ENCODE measurements around the gene SLC1A2. TPM values are rescaled to one million over a fixed set of nuclear protein-coding genes. Genes with fewer than 3 reads are reported as not detected.

Gene SLC1A2
- total RNA-seq, 1 donor from 2014 or later = 1.9 TPM

GRCh38 chr11:35360055-35360530, 59.3 kb downstream of the SLC1A2 start:
- Mint-ChIP-seq H3K36me3 (no peaks in the 10 kb centered on the region), H3K9me3 (no peaks in the 10 kb centered on the region), H3K4me3 (no peak overlapping the region), H3K4me1 (peaks cover 4% of the 10 kb centered on the region), H3K27ac (no peak overlapping the region), H3K27me3 (ENCODE audit: low read depth) (peaks cover 3% of the 10 kb centered on the region)
- no peak for DNase-seq (ENCODE audit: low spot score in 2 of 2, unreplicated experiment in 2 of 2)
- no peak for TF ChIP-seq CTCF (IDR thresholded peaks at IDR 0.05; ENCODE audit: unreplicated experiment)

GRCh38 chr11:35359321-35360054, 59.9 kb downstream of the SLC1A2 start:
- H3K27me3 Mint-ChIP-seq (ENCODE audit: low read depth) = peaks cover 3% of the 10 kb centered on the region
- no peak overlapping the region for H3K4me3 Mint-ChIP-seq
- peaks cover 4% of the 10 kb centered on the region for H3K4me1 Mint-ChIP-seq
- DNase-seq (ENCODE audit: low spot score in 2 of 2, unreplicated experiment in 2 of 2) = no peak
- H3K36me3 Mint-ChIP-seq = no peaks in the 10 kb centered on the region
- H3K27ac Mint-ChIP-seq = no peak overlapping the region
- no peaks in the 10 kb centered on the region for H3K9me3 Mint-ChIP-seq
- no peak for TF ChIP-seq CTCF (IDR thresholded peaks at IDR 0.05; ENCODE audit: unreplicated experiment)

GRCh38 chr11:35358391-35358790, 61.0 kb downstream of the SLC1A2 start:
- no peaks in the 10 kb centered on the region for H3K9me3 Mint-ChIP-seq
- TF ChIP-seq CTCF (IDR thresholded peaks at IDR 0.05; ENCODE audit: unreplicated experiment) = no peak
- H3K27ac Mint-ChIP-seq = no peak overlapping the region
- no peaks in the 10 kb centered on the region for H3K36me3 Mint-ChIP-seq
- peaks cover 4% of the 10 kb centered on the region for H3K4me1 Mint-ChIP-seq
- H3K4me3 Mint-ChIP-seq = no peak overlapping the region
- no peak for DNase-seq (ENCODE audit: low spot score in 2 of 2, unreplicated experiment in 2 of 2)
- no peaks in the 10 kb centered on the region for H3K27me3 Mint-ChIP-seq (ENCODE audit: low read depth)

- DNase-seq (ENCODE audit: low spot score in 2 of 2, unreplicated experiment in 2 of 2) = no peak
- H3K4me3 Mint-ChIP-seq = no peak overlapping the region
- H3K27ac Mint-ChIP-seq = no peak overlapping the region
- no peaks in the 10 kb centered on the region for H3K27me3 Mint-ChIP-seq (ENCODE audit: low read depth)
- H3K9me3 Mint-ChIP-seq = no peaks in the 10 kb centered on the region
- peaks cover 4% of the 10 kb centered on the region for H3K4me1 Mint-ChIP-seq
- no peak for TF ChIP-seq CTCF (IDR thresholded peaks at IDR 0.05; ENCODE audit: unreplicated experiment)
- H3K36me3 Mint-ChIP-seq = no peaks in the 10 kb centered on the region
Measured at GRCh38 chr11:35357923-35358322, 61.4 kb downstream of the SLC1A2 start.

- DNase-seq (ENCODE audit: low spot score in 2 of 2, unreplicated experiment in 2 of 2) = no peak
- no peak for TF ChIP-seq CTCF (IDR thresholded peaks at IDR 0.05; ENCODE audit: unreplicated experiment)
- H3K4me1 Mint-ChIP-seq = peaks cover 4% of the 10 kb centered on the region
- no peaks in the 10 kb centered on the region for H3K27me3 Mint-ChIP-seq (ENCODE audit: low read depth)
- no peak overlapping the region for H3K4me3 Mint-ChIP-seq
- H3K36me3 Mint-ChIP-seq = no peaks in the 10 kb centered on the region
- no peaks in the 10 kb centered on the region for H3K9me3 Mint-ChIP-seq
- H3K27ac Mint-ChIP-seq = no peak overlapping the region
Measured at GRCh38 chr11:35355102-35355749, 64.1 kb downstream of the SLC1A2 start.

Measured in mesothelial cell of epicardium (in vitro differentiated cells).